HepG2 (cell line): ENCODE data around the gene OTOP3. TPM values are rescaled to one million over a fixed set of nuclear protein-coding genes. Genes with fewer than 3 reads are reported as not detected.

Experiments
- CSRNP1 ChIP-seq: sonication (generic); formaldehyde crosslinking; IDR thresholded peaks from 2 replicates; pipeline ENCODE4 v1.8.1; 2023; ENCODE audit warnings: mild to moderate bottlenecking, missing genetic modification reagents
- GFI1 ChIP-seq: sonication (generic); formaldehyde crosslinking; IDR thresholded peaks from 2 replicates; pipeline ENCODE4 v1.5.0; 2020; ENCODE audit warnings: missing genetic modification reagents, mild to moderate bottlenecking, borderline replicate concordance
- HBP1 ChIP-seq: IDR thresholded peaks from 2 replicates; pipeline ENCODE4 v1.6.1; 2016; ENCODE audit warnings: low read depth, control low read depth
- NFRKB ChIP-seq: fragments of 450-650 bp; IDR thresholded peaks from 2 replicates; pipeline ENCODE4 v1.6.1; 2017
- NRL ChIP-seq: sonication (generic); formaldehyde crosslinking; IDR thresholded peaks from 2 replicates; pipeline ENCODE4 v1.5.0; 2020; ENCODE audit warnings: missing genetic modification reagents, mild to moderate bottlenecking, moderate library complexity, borderline replicate concordance
- POLR2G ChIP-seq: fragments of 200-400 bp; formaldehyde crosslinking; IDR thresholded peaks from 2 replicates; pipeline ENCODE4 v1.6.1; 2018; ENCODE audit warnings: mild to moderate bottlenecking, low read depth, low read length, moderate library complexity
- PRDM4 ChIP-seq: sonication (generic); formaldehyde crosslinking; IDR thresholded peaks from 2 replicates; pipeline ENCODE4 v1.9.0; 2021; ENCODE audit warnings: missing genetic modification reagents, borderline replicate concordance
- SMARCE1 ChIP-seq: fragments of 450-650 bp; IDR thresholded peaks from 2 replicates; pipeline ENCODE4 v1.6.1; 2017; ENCODE audit warnings: borderline replicate concordance
- TCF12 ChIP-seq, 2 experiments: fragments of 450-650 bp in 1 of 2; sonication (generic) in 1 of 2; formaldehyde crosslinking in 1 of 2; IDR thresholded peaks; 2 replicates each; pipeline versions ENCODE4 v1.6.1 to v1.8.0; 2017 to 2022; ENCODE audit warnings: antibody characterized with exemption in 1 of 2, mild to moderate bottlenecking in 1 of 2, missing genetic modification reagents in 1 of 2, moderate library complexity in 1 of 2
- YY1 ChIP-seq: IDR thresholded peaks from 2 replicates; pipeline ENCODE4 v1.6.1; 2011; ENCODE audit warnings: low read length, low read depth, moderate library complexity, mild to moderate bottlenecking; ENCODE audit not compliant: insufficient read depth, insufficient replicate concordance
- ZBTB34 ChIP-seq: sonication (generic); formaldehyde crosslinking; IDR thresholded peaks from 2 replicates; pipeline ENCODE4 v1.8.0; 2022; ENCODE audit warnings: mild to moderate bottlenecking, missing genetic modification reagents
- ZFP1 ChIP-seq: IDR thresholded peaks from 2 replicates; pipeline ENCODE4 v1.6.1; 2016
- ZFP82 ChIP-seq: sonication (generic); formaldehyde crosslinking; IDR thresholded peaks from 2 replicates; pipeline ENCODE4 v1.5.1; 2020; ENCODE audit warnings: mild to moderate bottlenecking, missing genetic modification reagents, borderline replicate concordance
- ZNF10 ChIP-seq: sonication (generic); formaldehyde crosslinking; IDR thresholded peaks from 2 replicates; pipeline ENCODE4 v1.4.0; 2020; ENCODE audit warnings: mild to moderate bottlenecking, low read depth, missing genetic modification reagents, borderline replicate concordance
- ZNF460 ChIP-seq: sonication (generic); formaldehyde crosslinking; IDR thresholded peaks from 2 replicates; pipeline ENCODE4 v1.5.1; 2020; ENCODE audit warnings: missing genetic modification reagents, mild to moderate bottlenecking, borderline replicate concordance
- polyA plus RNA-seq, 8 experiments: library from polyadenylated mRNA; depleted of rRNA in 3 of 8; stranded (reverse) in 7 of 8; unstranded in 1 of 8; fragments of >200 nt; fragmentation: Illumina TruSeq in 4 of 8; extraction: Trizol in 4 of 8; gene quantifications; 2 replicates each; pipeline versions ENCODE4 v1.2.1 to v1.2.3, GENCODE V29; 2011 to 2016; ENCODE audit warnings: low read depth in 4 of 8, missing spikeins in 1 of 8, mixed read lengths in 1 of 8; ENCODE audit not compliant: insufficient read depth in 1 of 8
- total RNA-seq, 5 experiments: library from RNA; depleted of rRNA; stranded (reverse); fragments of >200 nt; fragmentation: Illumina TruSeq; extraction: Trizol; gene quantifications; 2 replicates each; pipeline ENCODE4 v1.2.3, GENCODE V29; 2016; ENCODE audit warnings: low read depth in 1 of 5
- TF ChIP-seq, protein P1 (sequence below): sonication (generic); formaldehyde crosslinking; IDR thresholded peaks from 2 replicates; pipeline ENCODE4 v1.8.1; 2023; ENCODE audit warnings: mild to moderate bottlenecking, moderate library complexity, missing genetic modification reagents
- TF ChIP-seq, protein P2 (sequence below): IDR thresholded peaks from 2 replicates; pipeline ENCODE4 v1.6.1; 2012; ENCODE audit warnings: low read depth, low read length, improper control_type of control experiment

OTOP3 gene
- total and polyA plus RNA-seq, 2 of the 13 experiments (the other 11 are each of a cell fraction or from before 2014, with no cell fraction given), result not detected

DNA sequence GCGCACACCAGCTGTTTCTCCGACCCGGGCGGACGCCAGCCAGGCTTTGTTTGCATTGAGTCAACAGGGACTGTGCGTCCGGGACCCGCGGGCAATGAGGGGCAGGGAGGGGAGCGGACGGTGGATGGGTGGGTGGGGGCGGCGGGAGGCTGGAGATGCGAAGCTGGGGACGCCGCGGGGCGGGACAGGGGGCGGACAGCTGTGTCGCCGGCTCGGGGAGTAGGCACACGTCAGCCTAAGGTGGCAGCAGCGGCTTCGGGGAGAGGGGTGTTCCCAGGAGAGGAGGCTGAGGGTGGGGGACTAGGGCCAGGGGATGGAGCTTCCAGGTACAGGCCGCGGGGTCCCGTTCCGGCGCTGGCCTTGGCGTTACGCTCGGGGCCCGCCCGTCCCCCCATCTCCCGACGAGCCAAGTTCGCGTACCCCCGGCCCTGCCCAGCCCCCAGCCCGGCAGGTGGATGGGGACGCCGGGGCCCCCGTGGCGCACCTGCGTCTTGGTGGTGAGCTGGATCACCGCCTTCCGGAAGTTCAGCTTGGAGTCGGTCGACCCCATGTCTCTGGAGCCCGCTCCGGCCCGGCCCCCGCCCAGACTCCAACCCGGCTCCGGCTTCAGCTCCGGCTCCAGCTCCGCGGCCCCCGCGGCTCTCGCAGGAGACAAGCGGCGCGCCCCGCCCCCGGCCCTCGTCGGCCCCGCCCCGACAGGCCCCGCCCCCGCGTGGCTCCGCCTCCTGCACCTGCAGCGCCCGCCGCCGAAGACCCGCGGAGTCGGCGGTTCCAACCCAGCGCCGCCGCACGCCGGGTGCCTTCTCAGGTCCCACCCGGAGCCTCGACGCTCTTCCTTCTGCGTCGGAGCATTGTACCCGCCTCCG lies 36.6 kb downstream of the OTOP3 start, which contains the start of gene HID1 (continued):
- TF ChIP-seq ZBTB34 (no peak), TCF12 (IDR thresholded peaks at IDR 0.05) (no peak), TCF12 (CRISPR knock-in tag; IDR thresholded peaks at IDR 0.05) (no peak), YY1 (no peak), NRL (CRISPR knock-in tag) (no peak; the same call in 1 of the 2 replicates), NFRKB (no peak), SMARCE1 (no peak), ZNF10 (CRISPR knock-in tag) (no peak), ZNF460 (CRISPR knock-in tag) (no peak), PRDM4 (CRISPR knock-in tag) (no peak), HBP1 (CRISPR knock-in tag) (no peak), CSRNP1 (CRISPR knock-in tag) (0 out of 2 replicates have a peak, but pooled peaks have one; percentile 9), GFI1 (CRISPR knock-in tag) (no peak), POLR2G (no peak), ZFP82 (CRISPR knock-in tag) (no peak), ZFP1 (CRISPR knock-in tag) (no peak)
- TF ChIP-seq, protein P1, sequence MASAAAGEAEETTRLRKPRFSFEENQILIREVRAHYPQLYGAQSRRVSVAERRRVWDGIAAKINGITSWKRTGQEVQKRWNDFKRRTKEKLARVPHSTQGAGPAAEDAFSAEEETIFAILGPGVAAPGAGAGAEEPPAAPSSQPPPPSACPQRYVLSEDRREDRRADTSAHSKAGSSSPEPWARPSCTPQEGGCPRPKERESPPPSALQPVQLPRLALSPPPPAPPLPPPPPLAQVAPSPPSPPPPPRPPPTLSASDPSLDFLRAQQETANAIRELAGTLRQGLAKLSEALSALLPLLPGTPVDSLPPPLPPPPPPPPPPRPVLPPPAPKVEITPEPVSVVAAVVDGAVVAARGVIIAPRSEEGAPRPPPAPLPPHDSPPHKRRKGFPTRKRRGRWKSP (CRISPR knock-in tag), result 0 out of 2 replicates have a peak, but pooled peaks have one; percentile 24
- TF ChIP-seq, protein P2, sequence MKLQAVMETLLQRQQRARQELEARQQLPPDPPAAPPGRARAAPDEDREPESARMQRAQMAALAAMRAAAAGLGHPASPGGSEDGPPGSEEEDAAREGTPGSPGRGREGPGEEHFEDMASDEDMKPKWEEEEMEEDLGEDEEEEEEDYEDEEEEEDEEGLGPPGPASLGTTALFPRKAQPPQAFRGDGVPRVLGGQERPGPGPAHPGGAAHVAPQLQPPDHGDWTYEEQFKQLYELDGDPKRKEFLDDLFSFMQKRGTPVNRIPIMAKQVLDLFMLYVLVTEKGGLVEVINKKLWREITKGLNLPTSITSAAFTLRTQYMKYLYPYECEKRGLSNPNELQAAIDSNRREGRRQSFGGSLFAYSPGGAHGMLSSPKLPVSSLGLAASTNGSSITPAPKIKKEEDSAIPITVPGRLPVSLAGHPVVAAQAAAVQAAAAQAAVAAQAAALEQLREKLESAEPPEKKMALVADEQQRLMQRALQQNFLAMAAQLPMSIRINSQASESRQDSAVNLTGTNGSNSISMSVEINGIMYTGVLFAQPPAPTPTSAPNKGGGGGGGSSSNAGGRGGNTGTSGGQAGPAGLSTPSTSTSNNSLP, result no peak
